HG03025 (cell line): ENCODE data around the gene CEMP1.
"Not testable (repeated sequence)": the region's sequence is repeated elsewhere in the genome, so short reads cannot be mapped to it uniquely, and the experiment has no call there.

Source experiments
- ATAC-seq: cut with Tn5 transposase; IDR thresholded peaks from one replicate; pipeline ENCODE4 v1.9.1; 2021; ENCODE audit warnings: mild to moderate bottlenecking, moderate library complexity; ENCODE audit not compliant: unreplicated experiment, low FRiP score

Gene CEMP1, protein sequence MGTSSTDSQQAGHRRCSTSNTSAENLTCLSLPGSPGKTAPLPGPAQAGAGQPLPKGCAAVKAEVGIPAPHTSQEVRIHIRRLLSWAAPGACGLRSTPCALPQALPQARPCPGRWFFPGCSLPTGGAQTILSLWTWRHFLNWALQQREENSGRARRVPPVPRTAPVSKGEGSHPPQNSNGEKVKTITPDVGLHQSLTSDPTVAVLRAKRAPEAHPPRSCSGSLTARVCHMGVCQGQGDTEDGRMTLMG

DNA sequence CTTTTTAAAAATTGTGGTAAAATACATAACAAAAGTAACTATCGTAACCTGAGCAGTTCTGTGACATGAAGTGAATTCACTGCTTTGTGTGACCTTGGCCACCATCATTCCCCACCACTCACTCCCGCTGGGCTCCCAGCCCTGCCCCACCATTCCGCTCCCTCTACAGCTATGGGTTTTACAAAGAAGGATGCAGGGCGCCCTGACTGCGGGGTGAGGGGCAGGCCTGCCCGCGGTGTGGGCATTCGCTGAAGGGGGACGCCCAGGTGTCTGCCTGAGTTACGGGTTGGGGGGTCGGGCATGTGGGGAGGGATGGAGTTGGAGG is at the start of gene CEMP1:
Gene CEMP1, minus strand, starts transcription at position 38 of the 325 bp plus-strand sequence. CDS start 335 bp downstream, outside the sequence.
- peak; percentile 8 for ATAC-seq

DNA sequence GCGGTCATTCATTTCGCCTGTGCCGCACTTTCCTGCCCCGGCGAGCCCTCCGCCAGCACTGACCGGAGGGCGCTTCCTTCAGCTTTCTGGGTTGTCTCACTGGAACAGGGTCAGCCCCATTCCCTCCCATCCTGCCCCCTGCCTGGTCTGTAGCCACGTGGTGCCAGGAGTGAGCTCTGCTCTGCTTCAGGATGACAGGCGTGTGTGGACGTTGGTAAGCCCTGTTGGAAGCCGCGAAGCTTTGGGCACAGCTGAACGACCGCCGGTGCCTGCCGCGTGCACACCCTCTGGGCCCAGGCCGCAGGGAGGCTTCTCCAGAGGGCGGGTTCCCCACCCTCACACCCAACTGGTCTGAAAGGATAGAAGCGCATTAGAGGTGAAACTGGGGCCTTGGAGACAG is 49.6 kb upstream of the CEMP1 start:
- ATAC-seq = not testable (repeated sequence)

DNA sequence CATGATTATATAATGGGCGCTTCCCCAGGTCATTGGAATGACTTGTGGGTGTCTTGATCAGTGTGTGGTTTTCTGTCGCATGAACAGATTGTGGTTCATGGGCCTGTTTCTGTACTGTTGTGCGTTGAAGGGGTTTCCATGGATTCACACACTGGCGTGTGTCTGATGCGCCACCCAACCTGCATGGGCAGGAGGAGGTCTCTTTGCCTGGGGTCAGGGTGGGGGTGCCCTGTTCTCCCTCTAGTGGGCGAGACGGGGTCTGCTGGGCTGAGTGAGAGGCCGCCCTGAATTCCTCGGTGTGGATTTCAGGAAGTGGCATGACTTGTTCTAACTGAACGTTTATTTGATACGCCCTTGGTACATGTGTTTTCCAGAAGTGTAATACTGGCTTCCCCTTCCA is 48.9 kb upstream of the CEMP1 start:
- ATAC-seq = not testable (repeated sequence)

DNA sequence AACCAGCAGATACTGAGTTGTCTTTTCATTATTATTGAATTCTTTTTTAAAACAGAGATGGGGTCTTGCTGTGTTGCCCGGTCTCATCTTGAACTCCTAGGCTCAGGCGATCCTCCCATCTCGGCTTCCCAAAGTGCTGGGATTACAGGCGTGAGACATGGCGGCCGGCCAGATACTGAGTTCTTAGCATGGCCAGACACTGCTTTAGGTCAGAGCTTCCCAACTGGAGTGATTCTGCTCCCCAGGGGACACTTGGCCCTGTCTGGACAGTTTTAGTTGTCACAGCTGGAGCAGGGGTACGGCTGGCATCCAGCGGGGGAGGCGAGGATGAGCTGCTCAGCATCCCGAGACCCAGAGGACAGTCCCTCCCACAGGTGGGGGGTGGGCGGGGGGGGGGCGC is 47.7 kb upstream of the CEMP1 start:
- ATAC-seq = not testable (repeated sequence)

DNA sequence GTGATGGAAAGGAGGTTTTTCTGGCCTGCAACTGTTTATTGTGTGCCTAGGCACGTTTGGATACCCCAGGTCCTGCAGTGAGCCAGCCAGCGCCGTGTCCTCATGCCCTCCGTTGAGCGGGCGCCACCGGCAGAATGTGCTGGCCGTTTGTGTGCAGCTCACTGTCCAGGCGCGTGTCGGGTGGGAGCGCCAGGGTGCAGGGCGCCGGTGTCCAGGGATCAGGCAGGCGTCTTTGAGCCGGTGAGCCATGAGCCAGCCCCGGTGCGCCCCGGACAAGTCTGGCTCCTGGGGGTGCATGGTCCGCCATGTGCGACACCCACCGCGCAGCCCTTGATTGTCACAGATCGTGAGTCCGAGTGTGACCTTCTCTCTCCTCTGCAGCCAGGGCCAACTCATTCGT is 45.8 kb upstream of the CEMP1 start:
- ATAC-seq = not testable (repeated sequence)

DNA sequence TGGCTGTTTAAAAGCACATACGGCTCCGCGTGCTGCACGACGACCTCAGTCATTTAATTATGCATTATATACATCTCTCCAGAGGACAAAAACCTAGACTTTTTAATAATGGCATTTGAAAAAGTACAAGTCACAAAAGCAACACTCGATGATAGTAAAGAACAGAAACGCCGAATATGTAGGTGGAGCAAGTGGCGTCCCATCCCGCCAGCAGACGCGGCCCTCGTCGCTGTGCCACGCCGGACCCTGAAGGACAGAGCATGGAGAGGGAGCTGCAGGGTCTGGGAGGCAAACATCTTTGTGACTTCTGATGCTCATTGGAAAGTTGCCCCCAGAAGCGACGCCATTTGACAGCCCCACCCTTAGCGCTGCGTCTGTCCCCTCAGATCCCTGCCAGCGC is 44.6 kb upstream of the CEMP1 start:
- not testable (repeated sequence) for ATAC-seq

DNA sequence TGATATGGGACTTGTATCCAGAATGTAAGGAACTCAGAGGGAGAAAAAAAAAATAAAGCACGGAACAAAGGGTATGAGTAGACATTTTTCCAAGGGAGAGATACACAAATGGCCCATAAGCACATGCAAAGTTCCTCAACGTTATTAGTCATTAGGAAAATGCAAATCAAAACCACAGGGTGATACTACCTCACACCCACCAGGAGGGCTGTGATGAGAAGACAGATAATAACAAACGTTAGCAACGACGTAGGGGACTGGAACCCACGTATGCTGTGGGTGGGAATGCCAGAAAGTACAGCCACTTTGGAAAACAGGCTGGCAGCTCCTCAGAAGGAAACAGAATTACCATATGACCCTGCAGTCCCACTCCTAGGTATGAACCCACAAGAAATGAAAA is 41.5 kb upstream of the CEMP1 start:
- not testable (repeated sequence) for ATAC-seq

DNA sequence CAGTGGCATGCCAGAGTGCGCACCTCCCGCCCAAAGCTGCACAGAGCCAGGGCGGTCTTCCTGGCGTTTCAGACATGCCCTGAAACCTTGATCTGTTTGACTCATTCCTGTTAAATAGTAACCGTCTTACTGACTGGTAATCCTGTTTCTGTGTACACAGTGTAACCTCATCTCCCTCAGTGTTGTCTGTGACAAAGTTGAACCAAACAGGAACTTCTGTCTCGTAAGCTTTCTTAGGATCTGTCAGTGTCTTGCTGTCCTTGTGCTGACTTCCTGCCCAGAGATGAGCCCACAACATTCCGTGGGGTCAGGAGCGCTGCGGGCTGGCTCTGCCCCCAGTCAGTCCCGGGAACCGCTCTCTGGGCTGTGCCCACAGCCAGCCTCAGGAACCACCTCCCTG is 37.4 kb upstream of the CEMP1 start:
- ATAC-seq = not testable (repeated sequence)

DNA sequence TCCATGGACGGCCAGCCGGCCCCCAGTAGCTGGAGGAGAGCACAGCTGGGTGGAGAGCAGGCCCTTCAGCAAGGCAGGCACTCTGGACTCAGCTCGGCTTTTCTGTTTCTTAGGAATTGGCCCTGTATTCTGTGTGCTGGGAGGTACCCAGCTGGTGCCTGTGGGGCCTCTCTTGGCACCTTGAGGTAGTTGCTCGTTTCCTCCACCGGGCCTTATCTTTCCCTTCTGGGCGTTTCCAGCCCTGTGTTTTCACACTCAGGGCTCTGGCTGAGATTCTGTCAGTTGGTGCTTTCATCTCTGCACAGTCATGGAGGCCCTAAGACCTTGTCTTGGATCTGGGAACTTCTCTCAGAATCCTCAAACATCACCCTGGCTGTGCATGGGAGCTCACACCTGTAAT is 36.3 kb upstream of the CEMP1 start:
- not testable (repeated sequence) for ATAC-seq

DNA sequence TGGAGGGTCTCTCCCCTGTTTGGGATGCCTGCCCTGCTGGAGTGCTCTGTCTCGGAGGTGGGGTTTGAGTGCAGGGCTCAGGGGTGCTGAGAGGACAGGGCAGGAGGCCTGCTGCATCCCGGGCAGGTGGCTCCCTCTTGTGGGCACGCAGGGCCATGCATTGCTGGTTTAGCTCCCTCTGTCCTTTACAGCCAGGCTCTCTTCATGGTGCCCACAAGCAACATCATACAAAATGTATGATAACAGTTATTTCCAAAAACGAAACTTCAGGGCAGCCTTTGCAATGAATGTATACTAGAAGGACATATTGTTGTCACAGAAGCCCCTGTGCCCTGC is 29.6 kb upstream of the CEMP1 start:
- not testable (repeated sequence) for ATAC-seq

DNA sequence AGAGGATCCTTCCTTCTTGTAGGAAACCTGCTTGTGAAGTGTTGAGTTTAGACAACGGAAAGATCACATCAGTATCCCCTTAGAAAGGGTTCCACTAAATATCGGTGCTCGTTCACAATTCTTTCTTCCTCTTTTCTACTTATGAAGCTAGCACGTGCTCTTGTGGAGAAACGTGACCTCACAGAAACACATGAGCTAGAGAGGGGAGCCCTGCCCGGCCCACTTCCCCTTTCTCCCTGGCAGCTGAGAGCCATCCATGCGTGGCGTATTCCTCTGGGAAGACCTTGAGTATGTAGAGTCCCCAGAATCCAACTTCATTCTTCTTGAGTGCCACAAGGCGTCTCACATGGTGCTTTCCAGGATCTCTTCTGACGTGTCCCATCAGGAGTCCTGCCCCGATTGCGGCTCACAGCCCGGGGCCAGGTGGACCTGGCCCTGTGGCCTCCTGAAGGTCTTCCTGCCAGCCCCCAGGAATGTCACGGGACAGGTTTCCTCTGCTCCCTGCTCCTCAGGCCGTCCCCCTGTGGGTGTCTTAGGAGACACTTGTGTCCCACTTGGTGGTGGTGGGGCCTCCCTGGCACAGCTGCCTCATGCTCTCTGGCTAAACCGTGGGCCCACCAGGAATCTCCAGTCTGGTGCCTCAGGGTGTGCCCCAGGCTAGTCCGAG is 29.1 kb upstream of the CEMP1 start:
- ATAC-seq = not testable (repeated sequence)

DNA sequence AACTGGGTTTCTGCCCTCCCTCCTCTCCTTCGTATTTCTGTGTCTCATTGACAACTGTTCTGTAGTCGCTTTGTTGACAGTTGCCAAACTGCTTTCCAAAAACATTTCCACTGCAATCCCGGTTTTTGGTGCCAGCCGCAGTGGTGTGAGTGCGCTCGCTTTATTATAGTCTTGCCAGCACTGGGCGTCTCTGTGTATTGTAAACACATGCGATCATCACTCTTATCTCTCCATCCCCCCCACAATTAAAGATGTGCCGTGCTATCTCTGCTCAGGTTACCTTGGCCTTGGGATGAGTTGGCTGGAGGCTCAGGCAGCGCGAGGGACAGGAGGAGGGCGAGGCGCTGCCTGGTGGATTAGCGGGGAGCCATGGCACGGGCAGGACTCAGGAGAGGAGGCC is 25.9 kb upstream of the CEMP1 start:
- ATAC-seq = not testable (repeated sequence)

DNA sequence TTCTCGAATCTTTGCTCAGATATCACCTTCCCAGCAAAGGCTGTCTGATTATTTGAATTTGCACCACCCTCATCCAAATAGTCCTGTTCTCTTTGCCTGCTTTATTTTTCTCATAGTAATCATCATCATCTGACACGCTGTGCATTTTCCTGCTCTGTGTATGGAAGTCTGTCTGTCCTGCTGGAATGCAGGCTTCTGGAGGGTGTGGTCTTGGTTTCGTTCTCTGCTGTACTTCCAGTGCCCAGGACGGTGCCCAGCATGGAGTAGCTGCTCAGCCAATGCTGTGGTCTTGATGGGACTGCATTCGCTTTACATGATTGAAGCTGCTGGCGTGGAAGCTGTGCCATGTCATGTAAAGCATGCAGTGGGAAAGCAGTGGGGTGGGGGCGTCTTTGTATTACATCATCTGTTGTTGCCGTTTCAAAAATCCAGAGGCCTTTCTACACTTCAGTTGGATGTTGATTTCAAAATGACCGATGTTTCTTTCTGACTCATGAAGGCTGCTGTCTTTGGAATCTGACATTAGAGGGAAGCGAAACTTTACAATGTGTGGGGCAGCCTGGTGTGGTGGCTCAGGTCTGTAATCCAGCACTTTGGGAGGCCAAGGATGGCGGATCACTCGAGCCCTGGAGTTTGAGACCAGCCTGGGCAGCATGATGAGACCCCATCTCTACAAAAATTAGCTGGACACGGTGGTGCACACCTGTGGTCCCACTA is 23.7 kb upstream of the CEMP1 start:
- not testable (repeated sequence) for ATAC-seq

DNA sequence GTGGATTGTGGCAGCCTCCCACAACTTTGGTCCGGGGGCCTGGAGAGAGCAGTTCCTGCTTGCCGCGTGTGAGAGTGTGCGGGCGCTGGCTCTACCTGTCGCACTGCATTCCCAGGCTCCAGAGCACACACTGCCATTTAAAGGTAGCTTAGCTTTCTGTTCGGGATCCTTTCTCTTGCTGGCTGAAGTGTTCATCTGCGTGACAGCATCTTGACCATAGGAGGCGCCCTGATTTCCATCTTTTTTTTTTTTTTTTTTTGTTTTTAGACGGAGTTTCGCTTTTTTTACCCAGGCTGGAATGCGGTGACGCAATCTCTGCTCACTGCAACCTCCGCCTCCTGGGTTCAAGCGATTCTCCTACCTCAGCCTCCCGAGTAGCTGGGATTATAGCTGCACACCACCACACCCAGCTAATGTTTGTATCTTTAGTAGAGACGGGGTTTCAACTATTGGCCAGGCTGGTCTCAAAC is 20.2 kb upstream of the CEMP1 start:
- not testable (repeated sequence) for ATAC-seq

DNA sequence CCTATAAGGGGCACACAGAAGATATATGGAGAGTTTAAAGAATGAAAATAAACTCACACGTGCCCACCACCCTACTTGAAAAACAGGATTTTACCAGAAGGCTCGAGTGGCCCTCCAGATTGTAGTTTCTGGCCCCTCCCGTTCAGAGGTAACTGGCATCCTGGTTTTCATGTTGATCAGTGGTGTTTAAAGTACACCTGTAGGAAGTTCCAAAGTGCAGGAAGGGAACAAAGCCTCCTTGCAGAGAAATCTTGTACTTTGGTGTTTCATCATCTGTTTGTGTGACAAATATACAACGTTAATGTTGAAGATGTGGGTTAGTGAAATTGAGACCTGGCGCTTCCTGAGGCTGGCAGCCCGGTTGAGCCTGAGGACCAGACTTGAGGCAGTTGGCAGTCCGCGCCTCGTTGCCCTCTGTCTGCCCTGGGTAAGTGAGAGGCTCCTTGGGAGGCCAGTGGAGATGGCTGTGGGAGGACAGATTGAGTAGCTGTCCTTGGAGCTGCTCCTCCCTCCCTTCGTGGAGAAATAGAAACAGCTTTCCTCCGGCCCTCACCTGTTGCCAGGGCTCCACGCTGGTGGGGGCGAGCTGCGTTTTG is 19.2 kb upstream of the CEMP1 start:
- ATAC-seq = not testable (repeated sequence)

DNA sequence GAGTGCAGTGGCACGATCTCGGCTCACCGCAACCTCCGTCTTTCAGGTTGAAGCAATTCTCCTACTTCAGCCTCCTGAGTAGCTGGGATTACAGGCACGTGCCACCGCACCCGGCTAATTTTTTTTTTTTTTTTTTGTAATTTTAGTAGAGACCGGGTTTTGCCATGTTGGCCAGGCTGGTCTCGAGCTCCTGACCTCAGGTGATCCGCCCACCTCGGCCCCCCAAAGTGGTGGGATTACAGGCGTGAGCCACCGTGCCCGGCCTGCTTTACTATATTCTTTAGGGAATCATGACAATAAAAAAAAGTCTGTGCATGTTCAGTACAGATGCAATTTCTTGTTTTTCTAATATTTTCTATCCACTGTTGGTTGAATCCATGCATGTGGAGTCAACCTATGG is 12.6 kb upstream of the CEMP1 start:
- not testable (repeated sequence) for ATAC-seq

DNA sequence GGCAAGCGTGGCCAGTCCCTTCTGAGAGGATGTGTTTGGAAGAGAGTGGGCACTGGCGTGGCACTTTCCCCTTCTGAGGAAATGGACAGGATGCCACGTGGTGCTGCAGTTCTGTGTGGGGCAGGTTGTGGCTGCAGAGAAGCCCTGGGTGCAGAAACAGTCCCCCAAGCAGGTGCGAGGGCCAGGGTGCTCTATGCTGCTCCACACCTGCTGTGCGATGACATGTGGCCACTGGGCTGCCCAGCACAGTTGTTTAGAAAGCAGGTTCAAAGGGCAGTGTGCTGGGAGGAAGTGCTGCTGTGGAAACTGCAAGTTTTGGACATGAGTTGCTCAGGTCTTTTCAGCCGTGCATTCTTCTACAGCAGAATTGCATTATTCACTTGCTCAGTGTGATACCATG is 10.2 kb upstream of the CEMP1 start:
- ATAC-seq = not testable (repeated sequence)

DNA sequence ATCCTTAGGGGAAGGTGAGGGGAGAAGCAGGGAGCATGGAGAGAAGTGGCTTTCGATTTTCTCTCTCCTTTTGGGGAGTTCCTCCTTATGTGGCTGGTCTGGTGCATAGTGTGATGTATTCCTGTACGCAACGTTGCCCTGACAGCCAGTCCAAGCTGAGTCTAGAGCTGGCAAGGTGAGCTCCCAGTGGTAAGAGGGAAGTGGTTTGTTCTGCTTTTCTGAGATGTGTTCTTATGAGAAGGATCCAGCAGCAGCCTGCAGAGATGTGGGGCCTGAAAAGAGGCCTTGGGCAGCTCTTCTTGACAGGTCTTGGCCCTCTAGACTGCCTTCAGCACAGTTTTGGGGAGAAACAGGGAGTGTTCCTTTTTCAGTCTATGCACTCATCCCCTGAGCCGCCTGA is 9.7 kb upstream of the CEMP1 start:
- not testable (repeated sequence) for ATAC-seq

DNA sequence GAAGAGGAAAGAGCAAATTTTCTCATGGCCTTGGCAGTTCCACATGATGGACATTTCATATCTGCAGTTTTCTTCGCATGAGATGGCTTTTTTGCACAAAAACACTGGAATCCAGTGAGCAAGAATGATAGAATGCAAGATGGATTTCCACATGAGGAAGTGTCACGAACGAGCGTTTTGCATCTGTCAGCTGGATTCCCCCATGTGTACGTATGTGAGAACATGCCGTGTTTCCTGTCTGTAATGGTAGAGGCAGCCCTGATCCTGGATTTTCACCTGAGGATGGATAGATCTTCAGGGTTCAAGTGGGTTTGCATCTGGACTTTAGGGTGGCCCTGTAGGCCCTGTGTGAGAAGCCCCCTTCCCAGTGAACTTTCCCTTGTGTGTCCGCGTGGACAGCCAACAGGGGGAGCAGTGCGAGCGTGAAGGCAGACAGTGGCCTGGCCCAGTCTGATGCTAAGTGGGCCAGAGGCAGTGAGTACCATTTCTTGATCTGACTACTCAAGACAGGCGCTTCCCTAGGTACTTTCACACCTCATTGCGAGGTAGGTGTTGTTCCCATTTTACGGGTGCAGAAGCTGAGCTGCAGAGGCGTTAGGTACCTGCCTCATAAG is 8.7 kb upstream of the CEMP1 start:
- not testable (repeated sequence) for ATAC-seq

DNA sequence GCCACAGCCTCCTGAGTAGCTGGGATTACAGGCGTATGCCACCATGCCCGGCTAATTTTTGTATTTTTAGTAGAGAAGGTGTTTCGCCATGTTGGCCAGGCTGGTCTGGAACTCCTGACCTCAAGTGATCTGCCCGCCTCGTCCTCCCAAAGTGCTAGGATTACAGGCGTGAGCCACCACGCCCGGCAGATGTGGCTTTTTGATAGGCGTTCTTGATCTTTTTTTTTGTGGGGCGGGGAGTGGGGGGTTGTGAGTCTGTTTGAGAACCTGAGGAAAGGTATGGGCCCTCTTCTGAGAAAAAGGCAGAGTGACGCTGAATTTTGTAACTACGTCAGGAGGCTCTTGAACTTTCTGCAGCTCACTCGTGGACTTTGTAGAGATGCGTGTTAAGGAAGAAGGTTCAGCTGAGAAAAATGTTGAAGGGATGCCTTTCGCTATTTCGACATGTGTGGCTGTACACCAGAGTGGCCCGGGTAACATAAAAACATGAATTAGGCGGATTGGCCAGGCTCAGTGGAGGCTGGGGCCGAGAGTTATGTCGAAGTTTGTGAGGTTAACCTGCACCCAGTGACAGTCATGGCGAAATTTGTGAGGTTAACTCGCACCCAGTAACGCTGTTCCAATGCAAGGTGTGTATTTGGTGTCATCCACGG is 8.1 kb upstream of the CEMP1 start:
- ATAC-seq = not testable (repeated sequence)
